Measurements from ENCODE around the gene TTC7B.

TTC7B gene

DNA sequence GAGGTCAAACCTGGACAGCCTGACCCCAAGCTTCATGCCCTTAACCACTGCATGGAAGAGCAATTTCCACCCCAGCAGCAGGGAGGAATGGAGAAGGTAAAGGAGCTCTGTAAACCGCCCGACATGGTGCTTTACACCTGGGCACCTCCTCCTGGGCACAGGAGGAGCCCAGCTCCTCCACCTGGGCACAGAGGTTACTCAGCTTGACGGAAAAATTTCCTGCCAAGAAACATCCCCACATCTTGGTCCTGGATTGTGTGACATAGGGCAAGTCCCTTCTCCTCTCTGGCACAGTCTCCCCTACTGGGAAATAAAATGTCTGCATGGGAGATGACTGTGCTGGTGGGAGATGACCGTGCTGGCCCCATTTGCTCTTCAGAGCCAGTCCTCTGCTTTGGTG lies 40.8 kb downstream of the TTC7B start:
- no CpG with 5 or more reads among the region's 4 CpGs for WGBS (ENCODE audit: extremely low coverage, insufficient coverage, insufficient read length)
- Histone ChIP-seq H3K4me3 (ENCODE audit: low read depth, low read length) (no peak overlapping the region), H2BK12ac (ENCODE audit: low read length) (no peak overlapping the region), H3K27me3 (ENCODE audit: insufficient read depth, low read length) (no peaks in the 10 kb centered on the region), H3K23ac (ENCODE audit: low read length) (no peak overlapping the region), H3K36me3 (ENCODE audit: control insufficient read depth in 1 of 2, insufficient read depth in 2 of 2, low read length in 2 of 2) (peaks cover 17 to 33% of the 10 kb centered on the region in 2 experiments), H4K91ac (ENCODE audit: low read depth, low read length) (no peak overlapping the region), H3K79me2 (ENCODE audit: control insufficient read depth, insufficient read depth, low read length, poor library complexity) (no peaks in the 10 kb centered on the region), H4K8ac (ENCODE audit: low read depth, low read length) (no peak overlapping the region), H3K18ac (ENCODE audit: low read length) (no peak overlapping the region), H2BK5ac (ENCODE audit: low read depth, low read length, poor library complexity) (no peak overlapping the region), H3K4me2 (ENCODE audit: low read length) (no peak overlapping the region), H3K4ac (ENCODE audit: low read depth, low read length) (no peak overlapping the region), H2AFZ (ENCODE audit: insufficient read depth, low read length, poor library complexity) (no peak overlapping the region), H3K9me3 (ENCODE audit: insufficient read depth, low read depth, low read length) (peaks cover 2% of the 10 kb centered on the region), H3K9ac (ENCODE audit: low read length) (no peak overlapping the region), H3K79me1 (ENCODE audit: low read length) (no peaks in the 10 kb centered on the region), H3K14ac (ENCODE audit: low read length) (no peak overlapping the region), H3K27ac (ENCODE audit: low read depth, low read length) (no peak overlapping the region), H3K4me1 (ENCODE audit: control insufficient read depth in 1 of 2, insufficient read depth in 2 of 2, low read length in 2 of 2) (no peaks in the 10 kb centered on the region), H4K12ac (ENCODE audit: low read depth, low read length) (no peak overlapping the region), H2BK120ac (ENCODE audit: insufficient read depth, low read length, poor library complexity) (no peak overlapping the region), H2AK5ac (ENCODE audit: low read length) (no peak overlapping the region)
- DNase-seq, result no peak

GRCh38 chr14:90774316-90774715 lies 41.9 kb downstream of the TTC7B start:
- Histone ChIP-seq H3K14ac (ENCODE audit: low read length) (no peak overlapping the region), H2BK5ac (ENCODE audit: low read depth, low read length, poor library complexity) (no peak overlapping the region), H3K36me3 (ENCODE audit: control insufficient read depth in 1 of 2, insufficient read depth in 2 of 2, low read length in 2 of 2) (peaks cover 14 to 33% of the 10 kb centered on the region in 2 experiments), H2BK12ac (ENCODE audit: low read length) (no peak overlapping the region), H3K4me1 (ENCODE audit: control insufficient read depth in 1 of 2, insufficient read depth in 2 of 2, low read length in 2 of 2) (no peaks in the 10 kb centered on the region), H4K12ac (ENCODE audit: low read depth, low read length) (no peak overlapping the region), H3K4ac (ENCODE audit: low read depth, low read length) (no peak overlapping the region), H2BK120ac (ENCODE audit: insufficient read depth, low read length, poor library complexity) (no peak overlapping the region), H3K23ac (ENCODE audit: low read length) (no peak overlapping the region), H3K18ac (ENCODE audit: low read length) (no peak overlapping the region), H2AK5ac (ENCODE audit: low read length) (no peak overlapping the region), H4K91ac (ENCODE audit: low read depth, low read length) (no peak overlapping the region), H3K4me3 (ENCODE audit: low read depth, low read length) (no peak overlapping the region), H3K79me1 (ENCODE audit: low read length) (no peaks in the 10 kb centered on the region), H3K4me2 (ENCODE audit: low read length) (no peak overlapping the region), H2AFZ (ENCODE audit: insufficient read depth, low read length, poor library complexity) (no peak overlapping the region), H3K9me3 (ENCODE audit: insufficient read depth, low read depth, low read length) (peaks cover 2% of the 10 kb centered on the region), H3K27me3 (ENCODE audit: insufficient read depth, low read length) (no peaks in the 10 kb centered on the region), H3K79me2 (ENCODE audit: control insufficient read depth, insufficient read depth, low read length, poor library complexity) (no peaks in the 10 kb centered on the region), H4K8ac (ENCODE audit: low read depth, low read length) (no peak overlapping the region), H3K27ac (ENCODE audit: low read depth, low read length) (no peak overlapping the region), H3K9ac (ENCODE audit: low read length) (no peak overlapping the region)
- no peak for DNase-seq
- no CpG with 5 or more reads among the region's 5 CpGs for WGBS (ENCODE audit: extremely low coverage, insufficient coverage, insufficient read length)

GRCh38 chr14:90773705-90774104 lies 42.5 kb downstream of the TTC7B start:
- no peak overlapping the region for H3K18ac ChIP-seq (ENCODE audit: low read length)
- H3K27me3 ChIP-seq (ENCODE audit: insufficient read depth, low read length), result no peaks in the 10 kb centered on the region
- no peak overlapping the region for H4K91ac ChIP-seq (ENCODE audit: low read depth, low read length)
- H2AFZ ChIP-seq (ENCODE audit: insufficient read depth, low read length, poor library complexity), result no peak overlapping the region
- H3K4me2 ChIP-seq (ENCODE audit: low read length), result no peak overlapping the region
- H2BK12ac ChIP-seq (ENCODE audit: low read length), result no peak overlapping the region
- no peaks in the 10 kb centered on the region for H3K4me1 ChIP-seq (ENCODE audit: control insufficient read depth in 1 of 2, insufficient read depth in 2 of 2, low read length in 2 of 2)
- no peak overlapping the region for H2AK5ac ChIP-seq (ENCODE audit: low read length)
- peaks cover 2% of the 10 kb centered on the region for H3K9me3 ChIP-seq (ENCODE audit: insufficient read depth, low read depth, low read length)
- H3K23ac ChIP-seq (ENCODE audit: low read length), result no peak overlapping the region
- no peak overlapping the region for H2BK5ac ChIP-seq (ENCODE audit: low read depth, low read length, poor library complexity)
- no peak overlapping the region for H3K4ac ChIP-seq (ENCODE audit: low read depth, low read length)
- H2BK120ac ChIP-seq (ENCODE audit: insufficient read depth, low read length, poor library complexity), result no peak overlapping the region
- no peak overlapping the region for H4K8ac ChIP-seq (ENCODE audit: low read depth, low read length)
- H3K79me2 ChIP-seq (ENCODE audit: control insufficient read depth, insufficient read depth, low read length, poor library complexity), result no peaks in the 10 kb centered on the region
- no peaks in the 10 kb centered on the region for H3K79me1 ChIP-seq (ENCODE audit: low read length)
- H3K4me3 ChIP-seq (ENCODE audit: low read depth, low read length), result no peak overlapping the region
- H3K27ac ChIP-seq (ENCODE audit: low read depth, low read length), result no peak overlapping the region
- H3K36me3 ChIP-seq (ENCODE audit: control insufficient read depth in 1 of 2, insufficient read depth in 2 of 2, low read length in 2 of 2), result peaks cover 14 to 30% of the 10 kb centered on the region in 2 experiments
- H4K12ac ChIP-seq (ENCODE audit: low read depth, low read length), result no peak overlapping the region
- H3K14ac ChIP-seq (ENCODE audit: low read length), result no peak overlapping the region
- no peak for DNase-seq
- no CpG with 5 or more reads among the region's 4 CpGs for WGBS (ENCODE audit: extremely low coverage, insufficient coverage, insufficient read length)
- no peak overlapping the region for H3K9ac ChIP-seq (ENCODE audit: low read length)

GRCh38 chr14:90773196-90773486 lies 43.1 kb downstream of the TTC7B start:
- WGBS (ENCODE audit: extremely low coverage, insufficient coverage, insufficient read length), result no CpG with 5 or more reads among the region's 1 CpG
- no peaks in the 10 kb centered on the region for H3K27me3 ChIP-seq (ENCODE audit: insufficient read depth, low read length)
- no peak overlapping the region for H3K4me3 ChIP-seq (ENCODE audit: low read depth, low read length)
- H4K12ac ChIP-seq (ENCODE audit: low read depth, low read length), result no peak overlapping the region
- no peak overlapping the region for H2BK12ac ChIP-seq (ENCODE audit: low read length)
- H3K4me1 ChIP-seq (ENCODE audit: control insufficient read depth in 1 of 2, insufficient read depth in 2 of 2, low read length in 2 of 2), result no peaks in the 10 kb centered on the region
- H2AFZ ChIP-seq (ENCODE audit: insufficient read depth, low read length, poor library complexity), result no peak overlapping the region
- H3K27ac ChIP-seq (ENCODE audit: low read depth, low read length), result no peak overlapping the region
- H3K9ac ChIP-seq (ENCODE audit: low read length), result no peak overlapping the region
- no peak overlapping the region for H4K8ac ChIP-seq (ENCODE audit: low read depth, low read length)
- no peak overlapping the region for H3K4me2 ChIP-seq (ENCODE audit: low read length)
- H3K79me1 ChIP-seq (ENCODE audit: low read length), result no peaks in the 10 kb centered on the region
- no peak for DNase-seq
- no peak overlapping the region for H2BK5ac ChIP-seq (ENCODE audit: low read depth, low read length, poor library complexity)
- no peak overlapping the region for H2AK5ac ChIP-seq (ENCODE audit: low read length)
- H2BK120ac ChIP-seq (ENCODE audit: insufficient read depth, low read length, poor library complexity), result no peak overlapping the region
- H3K79me2 ChIP-seq (ENCODE audit: control insufficient read depth, insufficient read depth, low read length, poor library complexity), result no peaks in the 10 kb centered on the region
- no peak overlapping the region for H3K23ac ChIP-seq (ENCODE audit: low read length)
- H3K18ac ChIP-seq (ENCODE audit: low read length), result no peak overlapping the region
- no peak overlapping the region for H3K14ac ChIP-seq (ENCODE audit: low read length)
- H3K36me3 ChIP-seq (ENCODE audit: control insufficient read depth in 1 of 2, insufficient read depth in 2 of 2, low read length in 2 of 2), result peaks cover 10 to 27% of the 10 kb centered on the region in 2 experiments
- no peak overlapping the region for H3K4ac ChIP-seq (ENCODE audit: low read depth, low read length)
- no peaks in the 10 kb centered on the region for H3K9me3 ChIP-seq (ENCODE audit: insufficient read depth, low read depth, low read length)
- no peak overlapping the region for H4K91ac ChIP-seq (ENCODE audit: low read depth, low read length)

DNA sequence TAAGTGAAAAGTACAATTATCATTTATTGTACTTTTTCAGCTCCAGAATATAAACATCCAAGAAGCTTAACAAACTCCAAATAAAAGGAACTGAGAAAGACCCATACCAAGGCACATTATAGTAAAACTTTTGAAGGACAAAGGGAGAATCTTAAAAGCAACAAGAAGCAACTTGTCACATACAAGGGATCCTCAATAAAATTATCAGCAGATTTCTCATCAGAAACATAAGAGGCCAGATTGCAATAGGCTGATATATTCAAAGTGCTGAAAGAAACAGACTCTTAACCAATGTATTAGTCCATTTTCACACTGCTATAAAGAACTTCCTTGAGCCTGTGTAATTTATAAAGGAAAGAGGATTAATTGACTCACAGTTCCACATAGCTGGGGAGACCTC lies 48.3 kb downstream of the TTC7B start:
- Histone ChIP-seq H2AFZ (ENCODE audit: insufficient read depth, low read length, poor library complexity) (no peak overlapping the region), H3K4ac (ENCODE audit: low read depth, low read length) (no peak overlapping the region), H2BK12ac (ENCODE audit: low read length) (no peak overlapping the region), H3K79me2 (ENCODE audit: control insufficient read depth, insufficient read depth, low read length, poor library complexity) (no peaks in the 10 kb centered on the region), H3K36me3 (ENCODE audit: control insufficient read depth in 1 of 2, insufficient read depth in 2 of 2, low read length in 2 of 2) (peaks cover 0 to 10% of the 10 kb centered on the region in 2 experiments), H2AK5ac (ENCODE audit: low read length) (no peak overlapping the region), H3K18ac (ENCODE audit: low read length) (no peak overlapping the region), H2BK120ac (ENCODE audit: insufficient read depth, low read length, poor library complexity) (no peak overlapping the region), H3K79me1 (ENCODE audit: low read length) (no peaks in the 10 kb centered on the region), H2BK5ac (ENCODE audit: low read depth, low read length, poor library complexity) (no peak overlapping the region), H3K4me1 (ENCODE audit: control insufficient read depth in 1 of 2, insufficient read depth in 2 of 2, low read length in 2 of 2) (no peaks in the 10 kb centered on the region), H4K12ac (ENCODE audit: low read depth, low read length) (no peak overlapping the region), H3K27ac (ENCODE audit: low read depth, low read length) (no peak overlapping the region), H3K9ac (ENCODE audit: low read length) (no peak overlapping the region), H3K9me3 (ENCODE audit: insufficient read depth, low read depth, low read length) (no peaks in the 10 kb centered on the region), H3K23ac (ENCODE audit: low read length) (no peak overlapping the region), H4K91ac (ENCODE audit: low read depth, low read length) (no peak overlapping the region), H3K14ac (ENCODE audit: low read length) (no peak overlapping the region), H4K8ac (ENCODE audit: low read depth, low read length) (no peak overlapping the region), H3K4me2 (ENCODE audit: low read length) (no peak overlapping the region), H3K27me3 (ENCODE audit: insufficient read depth, low read length) (no peaks in the 10 kb centered on the region), H3K4me3 (ENCODE audit: low read depth, low read length) (no peak overlapping the region)
- no peak for DNase-seq

All from trophoblast cell (in vitro differentiated cells and primary cell).